Naive thymus-derived CD4-positive, alpha-beta T cell (primary cell): Measurements from ENCODE around the gene DENND6A. TPM values are rescaled to one million over a fixed set of nuclear protein-coding genes. Genes with fewer than 3 reads are reported as not detected.
"Not testable (repeated sequence)": the region's sequence is repeated elsewhere in the genome, so short reads cannot be mapped to it uniquely, and the experiment has no call there.

Experiments
- ATAC-seq: fragments of 150-1000 bp; cut with Tn5 transposase; 2 replicates; pipeline ENCODE4 v1.10.0; 2021; ENCODE audit warnings: mild to moderate bottlenecking, moderate library complexity
- CTCF ChIA-PET: fragments of 350-600 bp; sonication (Branson Sonifier 250); formaldehyde crosslinking; loops from one replicate; lab custom pipeline; 2021; ENCODE audit warnings: antibody characterized with exemption; lab: Charles Lee
- POLR2A ChIA-PET: fragments of 350-600 bp; sonication (Branson Sonifier 250); formaldehyde crosslinking; loops from one replicate; lab custom pipeline; 2021; ENCODE audit warnings: antibody characterized with exemption, inconsistent platforms; lab: Charles Lee
- DNase-seq, 9 donors: peaks; one replicate each; pipeline versions ENCODE4 v3.0.0 to v3.0.0-alpha.2; 2020 to 2022; ENCODE audit warnings: mixed read lengths in 1 of 9
- H3K27ac ChIP-seq: one replicate; pipeline ENCODE4 v1.7.0; 2013; ENCODE audit warnings: mild to moderate bottlenecking, low read depth, low read length, moderate library complexity
- H3K27me3 ChIP-seq, 2 donors: one replicate each; pipeline ENCODE4 v1.7.0; 2013; ENCODE audit warnings: low read length in 2 of 2, mild to moderate bottlenecking in 2 of 2, moderate library complexity in 2 of 2; ENCODE audit not compliant: control insufficient read depth in 2 of 2, insufficient read depth in 2 of 2
- H3K36me3 ChIP-seq, 3 experiments: 1 replicate in 2 of 3; 2 replicates in 1 of 3; pipeline ENCODE4 v1.7.0; 2013; ENCODE audit warnings: low read length in 3 of 3, mild to moderate bottlenecking in 3 of 3, moderate library complexity in 1 of 3; ENCODE audit not compliant: insufficient read depth in 3 of 3, control insufficient read depth in 2 of 3
- H3K4me1 ChIP-seq, 2 donors: one replicate each; pipeline ENCODE4 v1.7.0; 2013; ENCODE audit warnings: low read length in 2 of 2, mild to moderate bottlenecking in 2 of 2, moderate library complexity in 1 of 2; ENCODE audit not compliant: control insufficient read depth in 2 of 2, insufficient read depth in 2 of 2
- H3K4me3 ChIP-seq: 2 replicates; pipeline ENCODE4 v1.7.0; 2013; ENCODE audit warnings: mild to moderate bottlenecking, low read length
- H3K9me3 ChIP-seq, 3 experiments: 1 replicate in 2 of 3; 2 replicates in 1 of 3; pipeline ENCODE4 v1.7.0; 2013; ENCODE audit warnings: low read length in 3 of 3; ENCODE audit not compliant: control insufficient read depth in 2 of 3
- H3K27ac Mint-ChIP-seq, 9 donors: one replicate each; pipeline ENCODE4 v1.8.0; 2020 to 2022; ENCODE audit warnings: mixed read lengths in 9 of 9, mild to moderate bottlenecking in 8 of 9, moderate library complexity in 5 of 9, inconsistent platforms in 2 of 9
- H3K27me3 Mint-ChIP-seq, 5 donors: one replicate each; pipeline ENCODE4 v1.8.0; 2021 to 2022; ENCODE audit warnings: mixed read lengths in 5 of 5, mild to moderate bottlenecking in 1 of 5
- H3K36me3 Mint-ChIP-seq, 5 donors: one replicate each; pipeline ENCODE4 v1.8.0; 2020 to 2022; ENCODE audit warnings: mixed read lengths in 5 of 5, mild to moderate bottlenecking in 3 of 5, inconsistent platforms in 1 of 5
- H3K4me1 Mint-ChIP-seq, 7 donors: one replicate each; pipeline ENCODE4 v1.8.0; 2020 to 2022; ENCODE audit warnings: mixed read lengths in 7 of 7, mild to moderate bottlenecking in 3 of 7, inconsistent platforms in 1 of 7
- H3K4me3 Mint-ChIP-seq, 10 donors: one replicate each; pipeline ENCODE4 v1.8.0; 2020 to 2022; ENCODE audit warnings: mild to moderate bottlenecking in 10 of 10, mixed read lengths in 10 of 10, moderate library complexity in 6 of 10, inconsistent platforms in 2 of 10
- H3K9me3 Mint-ChIP-seq, 11 donors: one replicate each; pipeline ENCODE4 v1.8.0; 2020 to 2022; ENCODE audit warnings: mixed read lengths in 11 of 11, mild to moderate bottlenecking in 4 of 11, inconsistent platforms in 1 of 11, moderate library complexity in 1 of 11
- intact Hi-C, 2 donors: fragments of 100-400 bp; cut with micrococcal nuclease; formaldehyde crosslinking; loops; one replicate each; pipeline ENCODE4 v1.15.1; 2023
- polyA plus RNA-seq, 2 donors: library from polyadenylated mRNA; unstranded; fragments of 300-500 nt; fragmentation: Illumina TruSeq; gene quantifications; one replicate each; pipeline ENCODE4 v1.2.3, GENCODE V29; 2021
- total RNA-seq, 6 experiments: library from RNA in 5 of 6; stranded (reverse) in 5 of 6; gene quantifications; 1 replicate in 5 of 6; 2 replicates in 1 of 6; pipeline ENCODE4 v1.2.3 and lab custom pipeline; 2021 to 2026

The DENND6A gene
- total and polyA plus RNA-seq, 7 experiments from 2014 or later: 24.8 to 76.6 (median 40.8) TPM

DNA sequence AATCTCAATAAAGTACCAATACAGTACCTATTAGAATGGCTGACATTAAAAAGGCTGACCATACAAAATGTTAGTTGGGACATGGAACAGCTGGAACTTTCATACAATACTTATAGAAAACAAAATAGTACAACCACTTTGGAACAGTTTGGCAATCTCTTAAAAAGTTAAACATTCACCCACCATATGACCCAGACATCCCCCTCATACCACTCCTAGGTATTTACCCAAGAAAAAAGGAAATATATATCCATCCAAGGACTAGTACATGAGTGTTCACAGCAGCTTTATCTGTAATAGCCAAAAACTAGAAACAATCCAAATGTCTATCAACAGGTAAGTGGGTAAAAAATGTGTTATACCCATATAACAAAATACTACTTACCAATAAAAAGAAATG lies 70.5 kb downstream of the DENND6A start:
- no peak overlapping the region for H3K4me3 ChIP-seq
- Mint-ChIP-seq H3K36me3 (peaks cover 0 to 32% (median 18%) of the 10 kb centered on the region in 5 donors), H3K4me3 (no peak overlapping the region), H3K27ac (peak overlapping the region in 5 of 9 donors; percentile 1 to 62 (median 24)), H3K4me1 (no peaks in the 10 kb centered on the region), H3K9me3 (no peaks in the 10 kb centered on the region), H3K27me3 (no peaks in the 10 kb centered on the region)
- DNase-seq (no peak), ATAC-seq (no peak)
- no peaks in the 10 kb centered on the region for H3K9me3 ChIP-seq
- intact Hi-C loops: no loop called here
- H3K27me3 ChIP-seq: no peaks in the 10 kb centered on the region
- no peak overlapping the region for H3K27ac ChIP-seq
- H3K4me1 ChIP-seq: no peaks in the 10 kb centered on the region
- POLR2A ChIA-PET: interaction anchor here (0.6 kb wide), 1 partner anchor 20 kb away, joined by 6 read pairs; no protein-coding TSS in a partner anchor
- peaks cover 7 to 22% (median 12%) of the 10 kb centered on the region in 3 experiments for H3K36me3 ChIP-seq
- CTCF ChIA-PET: no interaction called here

GRCh38 chr3:57617739-57618138 lies 75.1 kb downstream of the DENND6A start:
- POLR2A ChIA-PET: no interaction called here
- intact Hi-C loops: no loop called here
- no peak for ATAC-seq
- H3K27me3 ChIP-seq: no peaks in the 10 kb centered on the region
- Mint-ChIP-seq H3K4me3 (no peak overlapping the region), H3K27me3 (no peaks in the 10 kb centered on the region), H3K4me1 (no peaks in the 10 kb centered on the region), H3K36me3 (peaks cover 0 to 23% (median 7%) of the 10 kb centered on the region in 5 donors), H3K9me3 (no peaks in the 10 kb centered on the region), H3K27ac (no peak overlapping the region)
- H3K4me1 ChIP-seq: no peaks in the 10 kb centered on the region
- H3K27ac ChIP-seq: no peak overlapping the region
- H3K4me3 ChIP-seq: no peak overlapping the region
- no peak for DNase-seq
- no peaks in the 10 kb centered on the region for H3K9me3 ChIP-seq
- no peaks in the 10 kb centered on the region for H3K36me3 ChIP-seq
- CTCF ChIA-PET: no interaction called here

- ATAC-seq (no peak), DNase-seq (no peak)
- Histone ChIP-seq H3K4me3 (no peak overlapping the region), H3K27me3 (no peaks in the 10 kb centered on the region), H3K9me3 (no peaks in the 10 kb centered on the region), H3K27ac (no peak overlapping the region), H3K36me3 (no peaks in the 10 kb centered on the region), H3K4me1 (no peaks in the 10 kb centered on the region)
- Mint-ChIP-seq H3K36me3 (peaks cover 0 to 27% (median 4%) of the 10 kb centered on the region in 5 donors), H3K4me3 (no peak overlapping the region), H3K4me1 (peaks cover 0 to 4% (median 0%) of the 10 kb centered on the region in 7 donors), H3K9me3 (peaks cover 0 to 9% (median 4%) of the 10 kb centered on the region in 11 donors), H3K27ac (peak overlapping the region in 1 of 9 donors; percentile 56), H3K27me3 (no peaks in the 10 kb centered on the region)
- ChIA-PET POLR2A (no interaction called here), CTCF (no interaction called here)
- intact Hi-C loops: no loop called here
Measured at GRCh38 chr3:57616233-57616632, 76.6 kb downstream of the DENND6A start.

- H3K27ac Mint-ChIP-seq, H3K27me3 Mint-ChIP-seq, H3K9me3 ChIP-seq, CTCF ChIA-PET, H3K4me3 ChIP-seq, H3K4me1 ChIP-seq, intact Hi-C loops, H3K27ac ChIP-seq, H3K27me3 ChIP-seq, H3K4me1 Mint-ChIP-seq, POLR2A ChIA-PET, H3K36me3 ChIP-seq, DNase-seq, H3K4me3 Mint-ChIP-seq, ATAC-seq: not testable (repeated sequence)
- Mint-ChIP-seq H3K9me3 (peaks cover 7 to 34% (median 20%) of the 10 kb centered on the region in 11 donors), H3K36me3 (peaks cover 9 to 49% (median 25%) of the 10 kb centered on the region in 5 donors)
Measured at GRCh38 chr3:57611870-57612269, 81.0 kb downstream of the DENND6A start.

- intact Hi-C loops: no loop called here
- H3K4me3 Mint-ChIP-seq: no peak overlapping the region
- no peak overlapping the region for H3K27ac ChIP-seq
- H3K27ac Mint-ChIP-seq: peak overlapping the region in 1 of 9 donors; percentile 38
- peaks cover 3 to 8% (median 6%) of the 10 kb centered on the region in 7 donors for H3K4me1 Mint-ChIP-seq
- no peak overlapping the region for H3K4me3 ChIP-seq
- H3K27me3 Mint-ChIP-seq: no peaks in the 10 kb centered on the region
- peaks cover 0 to 4% (median 0%) of the 10 kb centered on the region in 3 experiments for H3K9me3 ChIP-seq
- no peaks in the 10 kb centered on the region for H3K27me3 ChIP-seq
- ATAC-seq: no peak
- peaks cover 7 to 40% (median 21%) of the 10 kb centered on the region in 11 donors for H3K9me3 Mint-ChIP-seq
- no peak for DNase-seq
- H3K4me1 ChIP-seq: no peaks in the 10 kb centered on the region
- peaks cover 9 to 59% (median 42%) of the 10 kb centered on the region in 5 donors for H3K36me3 Mint-ChIP-seq
- POLR2A ChIA-PET: no interaction called here
- H3K36me3 ChIP-seq: no peaks in the 10 kb centered on the region
- CTCF ChIA-PET: no interaction called here
Measured at GRCh38 chr3:57605683-57606082, 87.2 kb downstream of the DENND6A start.

DNA sequence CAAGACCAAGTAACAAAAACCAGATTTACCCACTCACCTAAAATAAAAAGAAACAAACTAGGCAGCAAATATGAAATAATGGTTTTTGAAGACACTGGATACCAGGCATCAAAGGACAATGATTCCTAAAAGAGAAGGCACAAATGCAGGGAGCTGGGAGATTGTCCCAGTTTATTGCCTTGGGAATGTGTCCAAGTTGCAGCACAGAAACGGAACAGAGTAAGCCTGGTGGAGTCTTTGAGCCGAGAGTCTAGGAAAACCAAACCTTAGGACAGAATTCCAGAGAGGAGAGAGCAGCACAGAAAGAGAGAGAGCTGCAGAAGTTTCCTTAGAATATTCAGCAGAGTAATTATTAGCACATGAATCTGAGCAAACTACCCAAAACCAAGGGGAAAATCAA lies 87.9 kb downstream of the DENND6A start:
- CTCF ChIA-PET: no interaction called here
- Histone ChIP-seq H3K4me3 (no peak overlapping the region), H3K27me3 (no peaks in the 10 kb centered on the region), H3K4me1 (no peaks in the 10 kb centered on the region), H3K36me3 (no peaks in the 10 kb centered on the region), H3K27ac (no peak overlapping the region), H3K9me3 (peaks cover 0 to 4% (median 0%) of the 10 kb centered on the region in 3 experiments)
- no peak for ATAC-seq
- H3K4me1 Mint-ChIP-seq: peaks cover 5 to 8% (median 7%) of the 10 kb centered on the region in 7 donors
- H3K36me3 Mint-ChIP-seq: peaks cover 9 to 53% (median 38%) of the 10 kb centered on the region in 5 donors
- POLR2A ChIA-PET: no interaction called here
- H3K4me3 Mint-ChIP-seq: no peak overlapping the region
- no peaks in the 10 kb centered on the region for H3K27me3 Mint-ChIP-seq
- H3K9me3 Mint-ChIP-seq: peaks cover 7 to 33% (median 17%) of the 10 kb centered on the region in 11 donors
- no peak for DNase-seq
- H3K27ac Mint-ChIP-seq: peak overlapping the region in 1 of 9 donors; percentile 38
- intact Hi-C loops: no loop called here

- Mint-ChIP-seq H3K9me3 (peaks cover 0 to 8% (median 0%) of the 10 kb centered on the region in 11 donors), H3K4me3 (peak overlapping the region in 2 of 10 donors; percentile 23 to 35), H3K4me1 (peaks cover 16 to 36% (median 27%) of the 10 kb centered on the region in 7 donors), H3K27ac (peak overlapping the region in 6 of 9 donors; percentile 23 to 95 (median 62)), H3K36me3 (peaks cover 0 to 19% (median 11%) of the 10 kb centered on the region in 5 donors), H3K27me3 (no peaks in the 10 kb centered on the region)
- ATAC-seq: no peak
- Histone ChIP-seq H3K4me1 (peaks cover 17 to 20% of the 10 kb centered on the region in 2 donors), H3K27ac (no peak overlapping the region), H3K36me3 (peaks cover 0 to 5% (median 0%) of the 10 kb centered on the region in 3 experiments), H3K9me3 (no peaks in the 10 kb centered on the region), H3K27me3 (no peaks in the 10 kb centered on the region), H3K4me3 (no peak overlapping the region)
- DNase-seq: no peak
- ChIA-PET CTCF (interaction anchor here (0.6 kb wide), 2 partner anchors 33 to 599 kb away, joined by 3 read pairs; no protein-coding TSS in a partner anchor), POLR2A (interaction anchor here (0.6 to 1.8 kb wide), 2 partner anchors 44 to 113 kb away, joined by 3 to 7 read pairs; partner anchors contain the start of gene PDE12)
- intact Hi-C loops: no loop called here
Measured at GRCh38 chr3:57600195-57600594, 92.7 kb downstream of the DENND6A start.
